Superior temporal gyrus (tissue), 1 donor: ENCODE data around the gene ADAM10.

ENCODE experiments used
- DNase-seq: peaks from one replicate; pipeline ENCODE4 v3.0.0-alpha.2; 2016; ENCODE audit errors: extremely low spot score

ADAM10 gene

GRCh38 chr15:58755350-58755749, 5.8 kb upstream of the ADAM10 start:
- peak; percentile 35 for DNase-seq

- DNase-seq, result no peak
These were observed 3.2 kb upstream of the ADAM10 start for GRCh38 chr15:58752716-58753115.

GRCh38 chr15:58748852-58749531, 515 bp downstream of the ADAM10 start:
- peak; percentile 29 for DNase-seq

- DNase-seq, result peak; percentile 61
These were observed 1.3 kb downstream of the ADAM10 start for GRCh38 chr15:58748040-58748851.

GRCh38 chr15:58746174-58746573, 3.3 kb downstream of the ADAM10 start:
- DNase-seq, result no peak

GRCh38 chr15:58742819-58743502, 6.5 kb downstream of the ADAM10 start:
- no peak for DNase-seq

- DNase-seq, result no peak
These were observed 7.3 kb downstream of the ADAM10 start for GRCh38 chr15:58742022-58742813.

GRCh38 chr15:58741032-58741431, 8.5 kb downstream of the ADAM10 start:
- no peak for DNase-seq

- no peak for DNase-seq
These were observed 9.1 kb downstream of the ADAM10 start for GRCh38 chr15:58740436-58740835.

GRCh38 chr15:58738046-58738707, 11.3 kb downstream of the ADAM10 start:
- no peak for DNase-seq

GRCh38 chr15:58737298-58737697, 12.2 kb downstream of the ADAM10 start:
- DNase-seq, result no peak

GRCh38 chr15:58736018-58736643, 13.4 kb downstream of the ADAM10 start:
- DNase-seq, result no peak

GRCh38 chr15:58734859-58735258, 14.6 kb downstream of the ADAM10 start:
- no peak for DNase-seq

GRCh38 chr15:58732625-58733363, 16.7 kb downstream of the ADAM10 start:
- DNase-seq, result peak; percentile 35

- DNase-seq, result no peak
These were observed 17.6 kb downstream of the ADAM10 start for GRCh38 chr15:58731756-58732535.

- DNase-seq, result no peak
These were observed 22.6 kb downstream of the ADAM10 start for GRCh38 chr15:58726867-58727266.

- DNase-seq, result no peak
These were observed 25.0 kb downstream of the ADAM10 start for GRCh38 chr15:58724466-58724865.

- no peak for DNase-seq
These were observed 32.1 kb downstream of the ADAM10 start for GRCh38 chr15:58717357-58717756.

GRCh38 chr15:58716027-58716426, 33.5 kb downstream of the ADAM10 start:
- no peak for DNase-seq
